ENCODE results near the gene TOP3A. TPM values are rescaled to one million over a fixed set of nuclear protein-coding genes. Genes with fewer than 3 reads are reported as not detected.
A peak's percentile ranks its signal among the peaks of the same experiment; 100 is the strongest.

The TOP3A gene
- polyA plus RNA-seq, 4 donors: 34.3 to 41.7 (median 39.2) TPM

GRCh38 chr17:18281788-18282187, 33.0 kb downstream of the TOP3A start:
- DNase-seq (ENCODE audit: low read depth in 4 of 4, low spot score in 3 of 4): no peak

DNA sequence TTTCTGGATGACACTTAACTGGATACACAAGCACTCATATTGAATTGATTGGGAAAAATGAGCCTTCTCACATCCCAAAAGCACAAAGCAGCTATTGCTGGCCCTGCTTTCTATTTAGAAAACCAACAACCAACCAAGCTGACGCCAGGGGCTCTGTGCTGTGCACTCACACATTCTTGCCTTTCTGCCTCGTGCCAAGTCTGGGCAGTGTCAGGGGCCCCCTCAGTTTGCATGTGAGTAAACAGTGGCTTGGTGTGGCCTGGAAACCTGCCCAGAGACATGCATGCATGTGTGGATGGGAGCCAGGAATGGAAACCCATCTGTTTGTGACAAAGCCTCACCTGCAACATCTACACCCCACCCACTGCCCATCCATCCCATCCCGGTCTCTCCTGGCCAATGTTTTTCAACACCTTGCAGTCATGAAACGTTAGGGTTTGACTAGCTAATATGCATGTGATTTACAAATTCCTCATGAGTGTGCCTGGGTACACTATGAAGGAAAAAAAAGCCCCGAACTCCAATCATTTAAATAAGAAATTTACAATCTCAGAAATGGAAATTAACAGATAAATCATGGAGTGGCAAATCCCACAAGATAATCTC, 33.9 kb downstream of the TOP3A start:
- no peak for DNase-seq (ENCODE audit: low read depth in 4 of 4, low spot score in 3 of 4)

DNA sequence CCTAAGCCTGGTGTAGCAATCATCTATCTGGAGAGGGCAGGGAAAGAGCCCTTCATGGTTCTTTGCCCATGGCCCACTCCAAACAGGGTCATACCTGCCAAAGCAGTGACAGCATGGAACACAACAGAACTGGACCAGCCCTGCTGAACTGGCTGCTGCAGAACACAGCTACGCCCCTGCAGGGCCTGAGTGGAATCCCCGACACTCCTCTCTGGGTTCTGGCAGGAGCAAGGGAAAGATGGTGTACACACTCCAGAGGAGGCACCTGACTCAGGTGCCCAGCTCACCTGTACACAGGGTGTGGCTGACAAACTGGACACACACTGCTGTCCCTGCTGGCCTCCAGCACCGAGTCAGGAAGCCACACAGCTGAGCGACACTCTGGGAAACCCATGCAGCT, 34.5 kb downstream of the TOP3A start:
- DNase-seq (ENCODE audit: low read depth in 4 of 4, low spot score in 3 of 4): no peak

- no peak for DNase-seq (ENCODE audit: low read depth in 4 of 4, low spot score in 3 of 4)
Observed at GRCh38 chr17:18278867-18279266, 35.9 kb downstream of the TOP3A start.

DNA sequence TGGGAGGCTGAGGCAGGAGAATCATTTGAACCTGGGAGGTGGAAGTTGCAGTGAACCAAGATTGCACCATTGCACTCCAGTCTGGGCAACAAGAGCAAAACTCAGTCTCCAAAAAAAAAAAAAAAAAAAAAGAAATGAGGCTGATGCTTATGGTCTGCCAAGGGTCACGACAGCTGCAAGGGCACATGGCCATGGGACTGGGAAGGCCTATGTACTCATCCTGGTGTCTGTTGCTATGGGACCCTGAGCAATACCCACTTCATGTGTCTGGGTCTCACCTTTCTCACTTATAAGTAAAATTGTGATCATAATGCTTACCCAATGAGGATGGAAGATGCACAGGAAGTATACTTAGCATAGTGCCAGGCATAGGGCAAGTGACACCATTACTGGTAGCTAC, 37.7 kb downstream of the TOP3A start:
- no peak for DNase-seq (ENCODE audit: low read depth in 4 of 4, low spot score in 3 of 4)

GRCh38 chr17:18270046-18270931, 44.5 kb downstream of the TOP3A start:
- no peak for DNase-seq (ENCODE audit: low read depth in 4 of 4, low spot score in 3 of 4)

- DNase-seq (ENCODE audit: low read depth in 4 of 4, low spot score in 3 of 4): no peak
Observed at GRCh38 chr17:18267927-18268711, 46.7 kb downstream of the TOP3A start.

- DNase-seq (ENCODE audit: low read depth in 4 of 4, low spot score in 3 of 4): no peak
Observed at GRCh38 chr17:18267366-18267765, 47.4 kb downstream of the TOP3A start.

DNA sequence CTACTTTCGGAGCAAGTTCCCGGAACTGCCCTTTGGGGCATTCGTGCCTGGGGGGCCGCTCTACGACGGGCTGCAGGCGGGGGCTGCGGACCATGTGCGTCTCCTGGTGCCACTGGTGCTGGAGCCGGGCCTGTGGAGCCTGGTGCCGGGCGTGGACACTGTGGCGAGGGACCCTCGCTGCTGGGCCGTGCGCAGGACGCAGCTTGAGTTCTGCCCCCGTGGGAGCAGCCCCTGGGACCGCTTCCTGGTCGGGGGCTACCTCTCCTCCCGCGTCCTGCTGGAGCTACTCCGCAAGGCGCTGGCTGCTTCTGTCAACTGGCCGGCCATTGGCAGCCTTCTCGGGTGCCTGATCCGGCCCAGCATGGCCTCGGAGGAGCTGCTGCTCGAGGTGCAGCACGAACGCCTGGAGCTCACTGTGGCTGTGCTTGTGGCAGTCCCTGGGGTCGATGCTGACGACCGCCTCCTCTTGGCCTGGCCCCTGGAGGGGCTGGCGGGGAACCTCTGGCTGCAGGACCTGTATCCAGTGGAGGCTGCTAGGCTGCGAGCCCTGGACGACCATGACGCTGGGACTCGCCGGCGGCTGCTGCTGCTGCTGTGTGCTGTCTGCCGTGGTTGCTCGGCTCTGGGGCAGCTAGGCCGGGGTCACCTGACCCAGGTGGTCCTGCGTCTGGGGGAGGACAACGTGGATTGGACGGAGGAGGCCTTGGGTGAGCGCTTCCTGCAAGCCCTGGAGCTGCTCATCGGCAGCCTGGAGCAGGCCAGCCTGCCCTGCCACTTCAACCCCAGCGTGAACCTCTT, 50.7 kb downstream of the TOP3A start:
- no peak for DNase-seq (ENCODE audit: low read depth in 4 of 4, low spot score in 3 of 4)

DNA sequence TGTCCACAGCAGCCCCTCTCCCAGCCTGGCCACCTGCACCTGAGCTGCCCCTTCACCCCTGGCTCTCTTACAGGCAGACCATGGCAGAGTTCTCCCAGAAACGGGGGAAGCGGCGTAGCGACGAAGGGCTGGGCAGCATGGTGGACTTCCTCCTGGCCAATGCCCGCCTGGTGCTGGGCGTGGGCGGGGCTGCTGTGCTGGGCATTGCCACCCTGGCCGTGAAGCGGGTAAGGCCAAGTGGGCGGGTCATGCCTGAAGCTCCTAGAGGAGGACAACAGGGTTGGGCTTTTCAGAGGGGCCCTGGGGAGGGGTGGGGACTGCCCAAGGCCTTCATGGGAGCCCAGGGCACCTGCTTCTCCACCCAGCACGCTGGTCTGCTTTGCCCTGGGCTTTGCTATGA, 52.2 kb downstream of the TOP3A start:
- no peak for DNase-seq (ENCODE audit: low read depth in 4 of 4, low spot score in 3 of 4)

DNA sequence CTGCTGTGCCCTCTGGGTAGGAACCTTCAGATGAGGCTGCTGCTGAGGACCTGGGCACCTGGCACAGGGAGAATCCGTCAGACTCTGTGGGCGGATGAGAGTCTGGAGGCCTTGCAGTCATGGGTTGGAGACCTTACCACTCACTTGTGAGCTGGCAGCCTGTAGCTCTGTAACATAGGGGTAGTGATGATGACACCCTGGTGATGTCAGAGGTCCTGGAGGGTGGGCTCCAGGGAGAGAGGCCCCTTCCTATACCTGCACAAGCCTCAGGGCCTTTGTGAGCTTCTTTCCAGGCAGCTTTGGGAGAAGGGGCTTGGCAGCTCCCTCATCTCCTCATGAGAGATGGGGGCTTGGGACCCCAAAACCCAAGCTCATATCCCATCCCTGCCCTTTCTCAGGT, 52.7 kb downstream of the TOP3A start:
- no peak for DNase-seq (ENCODE audit: low read depth in 4 of 4, low spot score in 3 of 4)

GRCh38 chr17:18261659-18262058, 53.1 kb downstream of the TOP3A start:
- no peak for DNase-seq (ENCODE audit: low read depth in 4 of 4, low spot score in 3 of 4)

DNA sequence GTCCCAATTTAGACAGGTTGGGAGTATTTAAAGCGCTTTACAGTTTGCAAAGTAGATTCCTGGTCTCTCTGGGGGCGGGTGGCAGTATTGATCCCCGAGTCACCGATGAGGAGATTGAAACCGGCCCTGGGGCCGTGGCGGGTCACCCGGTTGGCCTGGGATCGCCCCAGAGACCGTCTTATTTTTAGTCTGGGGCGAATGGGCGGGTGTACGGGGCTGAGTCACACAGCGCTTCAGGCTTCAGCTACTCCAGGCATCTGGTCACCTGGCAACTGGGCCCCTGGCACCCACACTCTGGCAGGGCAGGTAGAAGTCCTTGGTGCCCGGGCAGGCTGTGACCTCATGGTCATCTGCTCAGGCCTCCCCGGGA, 53.7 kb downstream of the TOP3A start:
- no peak for DNase-seq (ENCODE audit: low read depth in 4 of 4, low spot score in 3 of 4)

- peak; percentile 82 to 92 (median 88) for DNase-seq (ENCODE audit: low read depth in 4 of 4, low spot score in 3 of 4)
Observed at GRCh38 chr17:18260332-18261145, 54.3 kb downstream of the TOP3A start, which contains the start of gene MIEF2. TSS of gene MIEF2 (plus strand) at chr17:18260662. CDS start at chr17:18262721, 2,059 bp downstream.

GRCh38 chr17:18259621-18260331, 55.0 kb downstream of the TOP3A start:
- DNase-seq (ENCODE audit: low read depth in 4 of 4, low spot score in 3 of 4): no peak

DNA sequence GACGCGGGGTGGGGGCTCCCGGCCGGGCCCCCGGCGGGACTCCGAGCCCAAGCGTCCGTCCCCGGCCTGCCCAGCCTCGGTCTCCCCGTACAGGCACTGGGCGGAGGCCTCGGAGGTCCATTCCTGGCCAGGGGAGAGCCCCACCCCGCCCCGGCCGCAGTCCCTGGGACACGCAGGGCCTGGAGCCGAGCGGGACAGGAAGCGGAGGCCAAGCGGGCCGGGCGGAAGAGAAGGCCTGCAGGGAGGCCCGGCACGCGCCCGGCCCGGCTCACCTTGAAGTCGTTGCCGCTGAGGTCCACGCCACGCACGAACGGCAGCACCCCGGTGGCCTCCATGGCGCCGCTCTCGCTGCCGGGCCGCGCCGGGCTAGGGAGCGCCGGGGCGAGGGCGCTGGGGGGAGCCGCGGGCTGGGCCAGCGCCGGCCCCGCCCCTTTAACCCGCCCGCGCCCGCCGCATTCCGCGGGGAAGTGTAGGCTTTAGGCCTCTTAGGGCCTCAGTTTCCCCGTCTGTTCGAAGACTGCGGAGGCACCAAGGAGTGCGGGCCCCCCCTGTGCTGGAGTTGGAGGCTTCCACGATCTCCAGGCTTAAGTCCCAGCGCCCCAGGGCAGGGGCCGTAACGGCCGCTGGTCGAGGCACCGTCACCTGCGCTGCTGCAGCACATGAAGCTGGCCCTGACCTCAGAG, 56.3 kb downstream of the TOP3A start, which contains the start of gene FLII:
FLII (minus strand) TSS at position 383 of the 683 bp plus-strand sequence; CDS start at position 335, 48 bp downstream.
- no peak for DNase-seq (ENCODE audit: low read depth in 4 of 4, low spot score in 3 of 4)

GRCh38 chr17:18257982-18258355, 56.8 kb downstream of the TOP3A start:
- DNase-seq (ENCODE audit: low read depth in 4 of 4, low spot score in 3 of 4): no peak

DNA sequence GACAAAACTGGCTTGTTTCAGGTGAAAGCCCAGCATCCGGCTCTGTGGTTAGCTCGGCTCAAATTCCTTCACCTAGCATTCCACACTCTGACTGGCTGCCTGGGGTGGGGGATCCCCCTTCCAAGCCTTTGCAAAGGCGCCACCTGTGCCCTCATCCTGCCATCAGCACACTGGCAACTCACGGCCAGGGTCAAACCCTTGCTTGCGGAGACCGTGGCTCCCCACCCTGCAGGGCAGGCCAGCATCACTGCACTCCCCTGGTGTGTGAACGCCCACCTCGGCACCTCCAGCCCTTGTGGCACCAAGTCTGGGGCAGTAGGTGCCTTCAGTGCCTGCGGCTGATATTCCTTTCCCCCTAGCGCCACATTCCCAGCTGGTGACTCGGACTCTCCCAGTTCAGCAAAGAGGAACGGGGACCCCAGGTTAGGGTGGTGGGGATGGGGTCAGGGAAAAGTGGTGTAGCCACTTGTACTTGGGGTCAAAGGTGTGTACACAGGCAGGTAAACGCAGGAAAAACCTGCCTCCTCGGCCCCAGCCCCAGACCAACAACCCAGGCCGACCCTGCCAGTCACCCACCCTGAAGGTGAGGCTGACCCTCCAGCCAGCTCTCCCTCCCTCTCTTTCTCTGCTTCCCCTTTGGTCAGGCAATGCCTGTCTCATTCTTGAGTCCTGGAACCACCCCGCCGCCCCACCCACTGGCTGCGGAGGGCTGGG, 57.4 kb downstream of the TOP3A start:
- DNase-seq (ENCODE audit: low read depth in 4 of 4, low spot score in 3 of 4): no peak

All from right renal pelvis (tissue), 4 donors.